HCT116 (cell line): Measurements from ENCODE around the gene BAIAP2L1. TPM values are rescaled to one million over a fixed set of nuclear protein-coding genes. Genes with fewer than 3 reads are reported as not detected.

Source experiments
- ATAC-seq: fragments of 200-7000 bp; cut with Tn5 transposase; 2 replicates; pipeline ENCODE4 v1.9.1; 2020; ENCODE audit warnings: mild to moderate bottlenecking, moderate library complexity
- BruUV-seq: library from RNA; stranded (reverse); fragments of 400-500 nt; replicated peaks from 2 replicates; lab custom pipeline; 2021; lab: Mats Ljungman, UMichigan
- CTCF ChIA-PET: fragments of 300-600 bp; sonication (Branson Sonifier 250); formaldehyde crosslinking; loops from one replicate; lab custom pipeline; 2021; ENCODE audit warnings: antibody characterized with exemption; lab: Charles Lee
- POLR2A ChIA-PET: fragments of 300-600, 350-600 bp; sonication (Branson Sonifier 250); formaldehyde crosslinking; loops from one replicate; lab custom pipeline; 2021; ENCODE audit warnings: antibody characterized with exemption; lab: Charles Lee
- RAD21 ChIA-PET, 2 experiments: fragments of 300-600 bp; sonication (Branson Sonifier 250); formaldehyde crosslinking; loops; one replicate each; lab custom pipeline; 2023; ENCODE audit warnings: low total read pairs in 2 of 2; ENCODE audit not compliant: uncharacterized antibody in 2 of 2, unreplicated experiment in 2 of 2, low non-redundant PET in 1 of 2; lab: Charles Lee
- DNase-seq: peaks from one replicate; pipeline ENCODE4 v3.0.0-alpha.2; 2010; ENCODE audit warnings: low read depth, low spot score
- H2AFZ ChIP-seq: fragments of 200-600 bp; shearing (Covaris generic), sonication (generic); 2 replicates; pipeline ENCODE4 v1.6.1; 2017; ENCODE audit warnings: low read depth, mixed run types, mixed read lengths, antibody characterized with exemption, low read length; ENCODE audit not compliant: poor library complexity, severe bottlenecking
- H3K27ac ChIP-seq: 2 replicates; pipeline ENCODE4 v1.5.1; 2012; ENCODE audit warnings: low read depth, low read length
- H3K27me3 ChIP-seq: fragments of 200-600 bp; sonication (generic); 2 replicates; pipeline ENCODE4 v1.6.1; 2016; ENCODE audit warnings: mixed run types, low read length, mixed read lengths; ENCODE audit not compliant: insufficient read depth
- H3K36me3 ChIP-seq, 2 experiments: fragments of 200-500 bp in 1 of 2; fragments of 200-600 bp in 1 of 2; sonication (Bioruptor generic) in 1 of 2; sonication (generic) in 1 of 2; 2 replicates each; pipeline versions ENCODE4 v1.5.1 to v1.6.1; 2014 to 2016; ENCODE audit warnings: low read length in 2 of 2, inconsistent platforms in 1 of 2, mixed read lengths in 1 of 2, mixed run types in 1 of 2; ENCODE audit not compliant: insufficient read depth in 2 of 2, control insufficient read depth in 1 of 2
- H3K4me1 ChIP-seq, 2 experiments: fragments of 200-600 bp in 1 of 2; sonication (generic) in 1 of 2; 2 replicates each; pipeline versions ENCODE4 v1.5.1 to v1.6.1; 2012 to 2017; ENCODE audit warnings: low read length in 2 of 2, inconsistent platforms in 1 of 2, mild to moderate bottlenecking in 1 of 2, mixed read lengths in 1 of 2, mixed run types in 1 of 2, moderate library complexity in 1 of 2; ENCODE audit not compliant: insufficient read depth in 2 of 2, control insufficient read depth in 1 of 2
- H3K4me2 ChIP-seq: fragments of 200-600 bp; sonication (generic); 2 replicates; pipeline ENCODE4 v1.6.1; 2017; ENCODE audit warnings: mixed run types, low read length, mixed read lengths
- H3K4me3 ChIP-seq, 2 experiments: fragments of 200-600 bp in 1 of 2; sonication (generic) in 1 of 2; replicated peaks in 1 of 2; 2 replicates each; pipeline ENCODE4 v1.5.1; 2011 to 2016; ENCODE audit warnings: low read length in 2 of 2, control low read depth in 1 of 2, low read depth in 1 of 2, mild to moderate bottlenecking in 1 of 2, mixed read lengths in 1 of 2, mixed run types in 1 of 2
- H3K79me2 ChIP-seq: fragments of 200-600 bp; sonication (generic); 2 replicates; pipeline ENCODE4 v1.6.1; 2017; ENCODE audit warnings: mild to moderate bottlenecking, mixed run types, low read length, moderate library complexity, mixed read lengths; ENCODE audit not compliant: insufficient read depth
- H3K9ac ChIP-seq: fragments of 200-600 bp; sonication (generic); 2 replicates; pipeline ENCODE4 v1.6.1; 2016; ENCODE audit warnings: low read length, mixed read lengths
- H3K9me2 ChIP-seq: fragments of 200-600 bp; sonication (generic), shearing (Covaris generic); 2 replicates; pipeline ENCODE4 v1.6.1; 2017; ENCODE audit warnings: mixed run types, mild to moderate bottlenecking, moderate library complexity; ENCODE audit not compliant: insufficient read depth
- H3K9me3 ChIP-seq, 2 experiments: fragments of 200-500 bp in 1 of 2; fragments of 200-600 bp in 1 of 2; sonication (Bioruptor generic) in 1 of 2; sonication (generic) in 1 of 2; 2 replicates each; pipeline ENCODE4 v1.6.1; 2014 to 2017; ENCODE audit warnings: low read length in 2 of 2, mixed read lengths in 2 of 2, inconsistent platforms in 1 of 2, low read depth in 1 of 2, mild to moderate bottlenecking in 1 of 2, mixed run types in 1 of 2, moderate library complexity in 1 of 2; ENCODE audit not compliant: control insufficient read depth in 1 of 2, insufficient read depth in 1 of 2
- H4K20me1 ChIP-seq: fragments of 200-600 bp; sonication (generic), shearing (Covaris generic); 2 replicates; pipeline ENCODE4 v1.6.1; 2017; ENCODE audit warnings: mixed run types, mild to moderate bottlenecking, moderate library complexity; ENCODE audit not compliant: insufficient read depth
- CTCF ChIP-seq, 3 experiments: fragments of 200-600 bp in 1 of 3; sonication (generic) in 1 of 3; IDR thresholded peaks in 2 of 3; conservative IDR thresholded peaks in 1 of 3; 2 replicates each; pipeline ENCODE4 v1.5.1; 2012 to 2017; ENCODE audit warnings: low read depth in 2 of 3, low read length in 2 of 3, antibody characterized with exemption in 1 of 3, borderline replicate concordance in 1 of 3, control low read depth in 1 of 3, mild to moderate bottlenecking in 1 of 3, mixed read lengths in 1 of 3, mixed run types in 1 of 3, moderate library complexity in 1 of 3; ENCODE audit not compliant: insufficient read depth in 1 of 3
- EGR1 ChIP-seq: IDR thresholded peaks from 2 replicates; pipeline ENCODE4 v1.6.1; 2012; ENCODE audit warnings: low read depth
- MAX ChIP-seq: IDR thresholded peaks from 2 replicates; pipeline ENCODE4 v1.6.1; 2012
- POLR2AphosphoS5 ChIP-seq: IDR thresholded peaks from 2 replicates; pipeline ENCODE4 v1.6.1; 2011; ENCODE audit warnings: mild to moderate bottlenecking, low read depth, low read length, moderate library complexity
- SP1 ChIP-seq: IDR thresholded peaks from 2 replicates; pipeline ENCODE4 v1.6.1; 2012; ENCODE audit warnings: low read depth
- TCF7L2 ChIP-seq: IDR thresholded peaks from 2 replicates; pipeline ENCODE4 v1.7.0; 2011; ENCODE audit warnings: borderline replicate concordance, inconsistent platforms; ENCODE audit not compliant: insufficient read depth, insufficient read length; ENCODE audit errors: extremely low read depth
- YY1 ChIP-seq: IDR thresholded peaks from 2 replicates; pipeline ENCODE4 v1.6.1; 2011; ENCODE audit warnings: low read length, low read depth, moderate library complexity, mild to moderate bottlenecking; ENCODE audit not compliant: insufficient replicate concordance; ENCODE audit errors: extremely low read depth
- ZNF274 ChIP-seq: fragments of 200-500 bp; sonication (Bioruptor generic); IDR thresholded peaks from 2 replicates; pipeline ENCODE4 v1.6.1; 2014; ENCODE audit warnings: mild to moderate bottlenecking, low read depth, low read length, inconsistent platforms
- intact Hi-C: fragments of 100-400 bp; cut with micrococcal nuclease; formaldehyde crosslinking; loops from 2 replicates; pipeline ENCODE4 v1.10.0; 2022
- total RNA-seq: library from RNA; stranded (reverse); gene quantifications from one replicate; pipeline ENCODE4 v1.2.1, GENCODE V29; 2021; ENCODE audit not compliant: unreplicated experiment

BAIAP2L1 gene
- total RNA-seq, 1 experiment from 2014 or later: 61.2 TPM

GRCh38 chr7:98359395-98359794, 41.5 kb downstream of the BAIAP2L1 start:
- Histone ChIP-seq H3K9me3 (no peaks in the 10 kb centered on the region), H2AFZ (no peak overlapping the region), H3K36me3 (0 out of 4 replicates have a peak, but pooled peaks cover 0 to 5% of the 10 kb centered on the region in 2 experiments), H3K4me2 (no peak overlapping the region), H3K4me1 (peaks cover 65 to 85% of the 10 kb centered on the region in 2 experiments), H3K9me2 (no peaks in the 10 kb centered on the region), H4K20me1 (0 out of 2 replicates have a peak, but pooled peaks cover 4% of the 10 kb centered on the region), H3K79me2 (peaks cover 35% of the 10 kb centered on the region), H3K9ac (no peak overlapping the region), H3K27ac (no peak overlapping the region), H3K27me3 (no peaks in the 10 kb centered on the region), H3K4me3 (no peak overlapping the region)
- intact Hi-C loops: no loop called here
- ChIA-PET RAD21 (interaction anchor here (0.7 to 1.1 kb wide), 2 partner anchors 42 to 114 kb away, joined by 3 to 8 read pairs; partner anchors contain the start of gene BAIAP2L1 (in 1 of the 2)), POLR2A (interaction anchor here (0.6 to 2.1 kb wide), 3 partner anchors 11 to 90 kb away, joined by 3 to 4 read pairs (median 3); no protein-coding TSS in a partner anchor), CTCF (interaction anchor here (1.0 kb wide), 1 partner anchor 41 kb away, joined by 4 read pairs; the partner anchor contains the start of gene BAIAP2L1)
- DNase-seq (no peak), ATAC-seq (no peak)
- TF ChIP-seq SP1 (no peak), MAX (no peak), EGR1 (no peak), TCF7L2 (no peak), ZNF274 (no peak), POLR2AphosphoS5 (no peak)
- BruUV-seq: no TSS peak

DNA sequence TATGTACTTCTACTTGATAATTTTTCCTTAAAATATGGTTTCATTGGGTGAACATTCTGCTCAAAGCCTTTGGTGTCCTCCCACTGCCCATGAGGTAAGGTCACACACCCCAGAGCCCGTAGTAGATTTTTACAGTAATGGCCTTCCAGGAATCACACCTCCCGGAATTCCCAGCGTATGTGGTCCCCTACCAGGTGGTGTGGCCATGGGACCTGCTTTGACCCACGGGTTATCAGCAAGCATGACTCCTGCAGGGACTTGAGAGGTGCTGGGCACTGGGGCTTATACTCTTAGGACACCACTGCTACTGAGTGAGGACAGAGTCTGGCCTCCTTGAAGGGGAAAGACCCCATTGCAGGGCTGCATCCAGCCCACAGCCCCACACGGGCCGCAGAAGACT, 42.2 kb downstream of the BAIAP2L1 start:
- BruUV-seq: no TSS peak
- ChIA-PET POLR2A (no interaction called here), RAD21 (no interaction called here), CTCF (no interaction called here)
- ATAC-seq: no peak
- Histone ChIP-seq H3K9me3 (no peaks in the 10 kb centered on the region), H3K4me2 (peak overlapping the region; percentile 74), H4K20me1 (0 out of 2 replicates have a peak, but pooled peaks cover 4% of the 10 kb centered on the region), H3K36me3 (0 out of 4 replicates have a peak, but pooled peaks cover 0 to 5% of the 10 kb centered on the region in 2 experiments), H3K27ac (peak overlapping the region; percentile 14; the same call in 1 of the 2 replicates), H3K27me3 (no peaks in the 10 kb centered on the region), H3K4me1 (peaks cover 70 to 92% of the 10 kb centered on the region in 2 experiments), H3K4me3 (no peak overlapping the region), H2AFZ (no peak overlapping the region), H3K79me2 (peaks cover 34% of the 10 kb centered on the region), H3K9ac (no peak overlapping the region), H3K9me2 (no peaks in the 10 kb centered on the region)
- no peak for DNase-seq
- TF ChIP-seq YY1 (no peak), CTCF (IDR thresholded peaks at IDR 0.05 in 2 of 3, conservative IDR thresholded peaks at IDR 0.05 in 1 of 3; ENCODE audit: borderline replicate concordance in 1 of 3, insufficient read depth in 1 of 3, low read depth in 2 of 3, low read length in 2 of 3) (no peak)
- intact Hi-C loops: no loop called here
